ENCODE measurements around the gene SLX4.

DNA sequence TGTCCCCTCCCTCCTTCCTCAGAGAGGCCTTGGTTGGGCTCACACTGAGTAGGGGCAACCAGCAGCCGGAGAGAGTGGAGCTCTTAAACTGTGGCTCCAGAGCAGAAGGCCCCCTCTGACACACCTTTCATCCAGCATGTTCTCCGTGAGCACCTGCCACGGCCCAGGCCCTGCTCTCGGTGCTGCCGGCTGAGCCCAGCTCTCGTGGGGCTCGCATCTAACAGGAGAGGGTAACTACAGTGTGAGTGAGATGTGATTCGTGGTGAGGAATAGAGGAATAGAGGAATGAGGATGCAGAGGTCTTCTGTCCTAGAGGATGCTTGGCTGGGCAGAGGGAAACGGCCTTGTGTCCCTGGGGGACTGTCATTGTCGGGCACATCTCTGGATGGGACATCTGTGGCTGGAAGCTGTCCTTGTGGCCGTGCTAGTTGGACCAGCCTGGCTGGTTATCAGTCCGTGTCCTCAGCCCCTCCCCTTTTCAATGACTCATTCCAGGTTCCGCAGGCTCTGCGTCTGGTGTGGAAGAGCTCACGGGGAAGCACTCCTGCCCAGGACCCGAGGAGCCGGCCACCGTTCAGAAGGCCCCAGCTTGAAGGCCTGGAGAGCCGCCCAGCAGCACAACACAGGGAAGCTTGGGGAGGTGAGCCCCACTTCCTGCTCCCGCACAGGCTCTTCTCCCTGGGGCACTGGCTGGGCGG lies 31.1 kb upstream of the SLX4 start:
- TF ChIP-seq, protein P1, sequence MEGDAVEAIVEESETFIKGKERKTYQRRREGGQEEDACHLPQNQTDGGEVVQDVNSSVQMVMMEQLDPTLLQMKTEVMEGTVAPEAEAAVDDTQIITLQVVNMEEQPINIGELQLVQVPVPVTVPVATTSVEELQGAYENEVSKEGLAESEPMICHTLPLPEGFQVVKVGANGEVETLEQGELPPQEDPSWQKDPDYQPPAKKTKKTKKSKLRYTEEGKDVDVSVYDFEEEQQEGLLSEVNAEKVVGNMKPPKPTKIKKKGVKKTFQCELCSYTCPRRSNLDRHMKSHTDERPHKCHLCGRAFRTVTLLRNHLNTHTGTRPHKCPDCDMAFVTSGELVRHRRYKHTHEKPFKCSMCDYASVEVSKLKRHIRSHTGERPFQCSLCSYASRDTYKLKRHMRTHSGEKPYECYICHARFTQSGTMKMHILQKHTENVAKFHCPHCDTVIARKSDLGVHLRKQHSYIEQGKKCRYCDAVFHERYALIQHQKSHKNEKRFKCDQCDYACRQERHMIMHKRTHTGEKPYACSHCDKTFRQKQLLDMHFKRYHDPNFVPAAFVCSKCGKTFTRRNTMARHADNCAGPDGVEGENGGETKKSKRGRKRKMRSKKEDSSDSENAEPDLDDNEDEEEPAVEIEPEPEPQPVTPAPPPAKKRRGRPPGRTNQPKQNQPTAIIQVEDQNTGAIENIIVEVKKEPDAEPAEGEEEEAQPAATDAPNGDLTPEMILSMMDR (IDR thresholded peaks at IDR 0.05), result no peak
- TF ChIP-seq POLR2A (IDR thresholded peaks at IDR 0.05), result no peak

All from stomach (tissue), 4 donors.